Panc1 (cell line): ENCODE results near the gene ZCCHC7.

Experiments used
- POLR2AphosphoS5 ChIP-seq: IDR thresholded peaks from 2 replicates; pipeline ENCODE4 v1.6.1; 2012; ENCODE audit warnings: mild to moderate bottlenecking, low read depth, low read length, moderate library complexity
- SIN3A ChIP-seq: IDR thresholded peaks from 2 replicates; pipeline ENCODE4 v1.6.1; 2012; ENCODE audit warnings: low read depth, mild to moderate bottlenecking, low read length, moderate library complexity, borderline replicate concordance; ENCODE audit not compliant: insufficient read depth
- TF ChIP-seq, protein P1 (sequence below): fragments of 450-650 bp; IDR thresholded peaks from 2 replicates; pipeline ENCODE4 v1.5.1; 2017; ENCODE audit warnings: mild to moderate bottlenecking
- TF ChIP-seq, protein P2 (sequence below), 2 experiments: IDR thresholded peaks; 2 replicates each; pipeline ENCODE4 v1.6.1; 2011 to 2012; ENCODE audit warnings: low read depth in 2 of 2, control low read depth in 1 of 2, low read length in 1 of 2, mild to moderate bottlenecking in 1 of 2, moderate library complexity in 1 of 2; ENCODE audit not compliant: insufficient read depth in 1 of 2

DNA sequence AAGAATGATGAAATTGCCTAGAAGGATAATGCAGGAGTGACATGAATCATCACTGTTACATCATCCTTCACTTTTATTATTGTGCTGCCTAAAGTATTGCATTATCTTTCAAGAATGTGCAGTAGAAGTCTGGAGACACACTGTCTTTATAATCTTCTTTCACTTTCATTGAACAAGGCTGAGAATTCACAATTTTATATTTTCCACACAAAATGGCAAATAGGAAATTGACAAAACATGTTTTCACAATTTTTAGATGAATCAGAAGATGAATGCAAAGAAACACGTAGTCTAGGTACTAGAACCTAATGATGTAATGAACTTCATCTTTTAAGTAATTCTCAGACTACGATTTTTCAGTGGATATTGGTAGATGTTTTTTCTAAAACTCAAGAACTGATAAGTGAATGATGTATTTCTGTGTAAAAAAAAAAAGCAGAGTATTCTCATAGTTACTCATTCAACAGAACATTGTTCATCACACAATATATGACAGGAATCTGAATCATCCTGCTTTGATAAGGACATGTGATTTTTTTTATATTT is 170.6 kb downstream of the ZCCHC7 start:
- TF ChIP-seq, protein P1, sequence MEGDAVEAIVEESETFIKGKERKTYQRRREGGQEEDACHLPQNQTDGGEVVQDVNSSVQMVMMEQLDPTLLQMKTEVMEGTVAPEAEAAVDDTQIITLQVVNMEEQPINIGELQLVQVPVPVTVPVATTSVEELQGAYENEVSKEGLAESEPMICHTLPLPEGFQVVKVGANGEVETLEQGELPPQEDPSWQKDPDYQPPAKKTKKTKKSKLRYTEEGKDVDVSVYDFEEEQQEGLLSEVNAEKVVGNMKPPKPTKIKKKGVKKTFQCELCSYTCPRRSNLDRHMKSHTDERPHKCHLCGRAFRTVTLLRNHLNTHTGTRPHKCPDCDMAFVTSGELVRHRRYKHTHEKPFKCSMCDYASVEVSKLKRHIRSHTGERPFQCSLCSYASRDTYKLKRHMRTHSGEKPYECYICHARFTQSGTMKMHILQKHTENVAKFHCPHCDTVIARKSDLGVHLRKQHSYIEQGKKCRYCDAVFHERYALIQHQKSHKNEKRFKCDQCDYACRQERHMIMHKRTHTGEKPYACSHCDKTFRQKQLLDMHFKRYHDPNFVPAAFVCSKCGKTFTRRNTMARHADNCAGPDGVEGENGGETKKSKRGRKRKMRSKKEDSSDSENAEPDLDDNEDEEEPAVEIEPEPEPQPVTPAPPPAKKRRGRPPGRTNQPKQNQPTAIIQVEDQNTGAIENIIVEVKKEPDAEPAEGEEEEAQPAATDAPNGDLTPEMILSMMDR, result no peak
- no peak for TF ChIP-seq POLR2AphosphoS5
- TF ChIP-seq SIN3A, result no peak
- TF ChIP-seq, protein P2, sequence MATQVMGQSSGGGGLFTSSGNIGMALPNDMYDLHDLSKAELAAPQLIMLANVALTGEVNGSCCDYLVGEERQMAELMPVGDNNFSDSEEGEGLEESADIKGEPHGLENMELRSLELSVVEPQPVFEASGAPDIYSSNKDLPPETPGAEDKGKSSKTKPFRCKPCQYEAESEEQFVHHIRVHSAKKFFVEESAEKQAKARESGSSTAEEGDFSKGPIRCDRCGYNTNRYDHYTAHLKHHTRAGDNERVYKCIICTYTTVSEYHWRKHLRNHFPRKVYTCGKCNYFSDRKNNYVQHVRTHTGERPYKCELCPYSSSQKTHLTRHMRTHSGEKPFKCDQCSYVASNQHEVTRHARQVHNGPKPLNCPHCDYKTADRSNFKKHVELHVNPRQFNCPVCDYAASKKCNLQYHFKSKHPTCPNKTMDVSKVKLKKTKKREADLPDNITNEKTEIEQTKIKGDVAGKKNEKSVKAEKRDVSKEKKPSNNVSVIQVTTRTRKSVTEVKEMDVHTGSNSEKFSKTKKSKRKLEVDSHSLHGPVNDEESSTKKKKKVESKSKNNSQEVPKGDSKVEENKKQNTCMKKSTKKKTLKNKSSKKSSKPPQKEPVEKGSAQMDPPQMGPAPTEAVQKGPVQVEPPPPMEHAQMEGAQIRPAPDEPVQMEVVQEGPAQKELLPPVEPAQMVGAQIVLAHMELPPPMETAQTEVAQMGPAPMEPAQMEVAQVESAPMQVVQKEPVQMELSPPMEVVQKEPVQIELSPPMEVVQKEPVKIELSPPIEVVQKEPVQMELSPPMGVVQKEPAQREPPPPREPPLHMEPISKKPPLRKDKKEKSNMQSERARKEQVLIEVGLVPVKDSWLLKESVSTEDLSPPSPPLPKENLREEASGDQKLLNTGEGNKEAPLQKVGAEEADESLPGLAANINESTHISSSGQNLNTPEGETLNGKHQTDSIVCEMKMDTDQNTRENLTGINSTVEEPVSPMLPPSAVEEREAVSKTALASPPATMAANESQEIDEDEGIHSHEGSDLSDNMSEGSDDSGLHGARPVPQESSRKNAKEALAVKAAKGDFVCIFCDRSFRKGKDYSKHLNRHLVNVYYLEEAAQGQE (IDR thresholded peaks at IDR 0.05; ENCODE audit: insufficient read depth in 1 of 2, low read depth in 2 of 2, low read length in 1 of 2), result no peak
